ENCODE measurements around the gene PDCD2. TPM values are rescaled to one million over a fixed set of nuclear protein-coding genes. Genes with fewer than 3 reads are reported as not detected.
A peak's percentile ranks its signal among the peaks of the same experiment; 100 is the strongest.
"Not testable (repeated sequence)": the region's sequence is repeated elsewhere in the genome, so short reads cannot be mapped to it uniquely, and the experiment has no call there.

The PDCD2 gene, protein sequence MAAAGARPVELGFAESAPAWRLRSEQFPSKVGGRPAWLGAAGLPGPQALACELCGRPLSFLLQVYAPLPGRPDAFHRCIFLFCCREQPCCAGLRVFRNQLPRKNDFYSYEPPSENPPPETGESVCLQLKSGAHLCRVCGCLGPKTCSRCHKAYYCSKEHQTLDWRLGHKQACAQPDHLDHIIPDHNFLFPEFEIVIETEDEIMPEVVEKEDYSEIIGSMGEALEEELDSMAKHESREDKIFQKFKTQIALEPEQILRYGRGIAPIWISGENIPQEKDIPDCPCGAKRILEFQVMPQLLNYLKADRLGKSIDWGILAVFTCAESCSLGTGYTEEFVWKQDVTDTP
- total RNA-seq (39.6 and 62.4 TPM in 2 replicates), polyA plus RNA-seq (55.6 and 56.6 TPM in 2 replicates), polyA minus RNA-seq (ENCODE audit: low replicate concordance) (19.9 and 29.3 TPM in 2 replicates)
- 53.5 and 58.3 TPM in 2 replicates for polyA plus RNA-seq (2012)

DNA sequence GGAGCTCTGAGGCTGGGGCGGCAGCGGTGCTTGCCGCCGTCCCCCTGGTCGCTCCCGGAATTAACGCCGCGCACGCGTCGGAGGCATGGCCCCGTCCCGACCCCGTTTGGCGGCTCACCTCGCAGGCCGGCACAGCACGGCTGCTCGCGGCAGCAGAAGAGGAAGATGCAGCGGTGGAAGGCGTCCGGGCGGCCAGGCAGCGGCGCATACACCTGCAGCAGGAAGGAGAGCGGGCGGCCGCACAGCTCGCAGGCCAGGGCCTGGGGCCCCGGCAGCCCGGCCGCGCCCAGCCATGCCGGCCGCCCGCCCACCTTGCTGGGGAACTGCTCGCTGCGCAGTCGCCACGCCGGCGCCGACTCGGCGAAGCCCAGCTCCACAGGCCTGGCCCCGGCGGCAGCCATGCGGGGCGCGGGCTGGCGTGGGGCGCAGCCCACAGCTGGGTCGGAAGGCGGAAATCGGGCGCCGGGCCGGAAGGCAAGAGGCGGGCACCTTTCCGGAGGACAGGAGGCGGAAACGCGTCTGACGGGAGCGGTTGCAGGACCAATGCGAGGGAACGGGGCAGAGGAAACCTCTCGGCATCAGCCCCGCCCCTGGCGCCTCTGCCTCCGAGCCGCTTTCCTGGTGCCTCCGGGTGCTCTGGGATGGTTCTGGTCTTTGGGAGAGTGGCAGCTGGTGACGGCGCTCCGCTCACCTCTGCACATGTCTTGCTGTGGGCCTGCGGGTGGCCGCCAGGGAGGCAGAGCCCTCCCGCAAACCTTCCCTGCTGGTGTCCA, at the start of gene PDCD2:
TSS of gene PDCD2 (minus strand) at position 457 of the 773 bp plus-strand sequence. CDS start at position 401, 56 bp downstream.
- peak within 1 kb of the TSS; percentile 99 for H2AFZ ChIP-seq (ENCODE audit: low read length)
- H3K4me2 ChIP-seq (ENCODE audit: extremely low read depth, insufficient read depth, low read length): peak within 1 kb of the TSS; percentile 86
- no peaks in the 10 kb centered on the region for H3K27me3 ChIP-seq (ENCODE audit: control insufficient read depth, insufficient read depth, low read length)
- no peaks in the 10 kb centered on the region for H4K20me1 ChIP-seq (ENCODE audit: control insufficient read depth, extremely low read depth, insufficient read depth, low read length)
- H3K4me1 ChIP-seq (ENCODE audit: control insufficient read depth, extremely low read depth, insufficient read depth, low read length): no peaks in the 10 kb centered on the region
- peak within 1 kb of the TSS; percentile 81 for H3K9ac ChIP-seq (ENCODE audit: insufficient read depth, low read length)
- peak within 1 kb of the TSS; percentile 90 to 100 (median 94) for H3K4me3 ChIP-seq (replicated peaks in 1 of 4; ENCODE audit: control extremely low read depth in 1 of 4, insufficient read depth in 1 of 4, low read depth in 3 of 4, low read length in 4 of 4)
- no peak for TF ChIP-seq EZH2 (IDR thresholded peaks at IDR 0.05; ENCODE audit: low read length, missing control alignments)
- TF ChIP-seq CTCF (conservative IDR thresholded peaks at IDR 0.05 in 1 of 2, IDR thresholded peaks at IDR 0.05 in 1 of 2; ENCODE audit: low read depth in 1 of 2, low read length in 2 of 2): no peak
- peaks cover 18% of the 10 kb centered on the region for H3K79me2 ChIP-seq (ENCODE audit: control insufficient read depth, insufficient read depth, low read length)
- H3K9me3 ChIP-seq (ENCODE audit: control insufficient read depth, insufficient read depth, low read depth, low read length): no peaks in the 10 kb centered on the region
- DNase-seq (ENCODE audit: low read depth in 2 of 2): peak; percentile 86 to 91
- peak within 1 kb of the TSS; percentile 70 for H3K27ac ChIP-seq (ENCODE audit: insufficient read depth, low read length)
- peaks cover 2% of the 10 kb centered on the region for H3K36me3 ChIP-seq (ENCODE audit: control insufficient read depth, insufficient read depth, low read length)

GRCh38 chr6:170616020-170616554, 31.6 kb upstream of the PDCD2 start:
- DNase-seq (ENCODE audit: low read depth in 2 of 2); H3K36me3 ChIP-seq (ENCODE audit: control insufficient read depth, insufficient read depth, low read length); H3K4me1 ChIP-seq (ENCODE audit: control insufficient read depth, extremely low read depth, insufficient read depth, low read length); H3K9me3 ChIP-seq (ENCODE audit: control insufficient read depth, insufficient read depth, low read depth, low read length); H3K4me2 ChIP-seq (ENCODE audit: extremely low read depth, insufficient read depth, low read length); H3K4me3 ChIP-seq (replicated peaks in 1 of 4; ENCODE audit: control extremely low read depth in 1 of 4, insufficient read depth in 1 of 4, low read depth in 3 of 4, low read length in 4 of 4); H3K27ac ChIP-seq (ENCODE audit: insufficient read depth, low read length); H3K27me3 ChIP-seq (ENCODE audit: control insufficient read depth, insufficient read depth, low read length); H3K9ac ChIP-seq (ENCODE audit: insufficient read depth, low read length); H2AFZ ChIP-seq (ENCODE audit: low read length); H3K79me2 ChIP-seq (ENCODE audit: control insufficient read depth, insufficient read depth, low read length); H4K20me1 ChIP-seq (ENCODE audit: control insufficient read depth, extremely low read depth, insufficient read depth, low read length): not testable (repeated sequence)

GRCh38 chr6:170612256-170612804, 27.9 kb upstream of the PDCD2 start:
- H3K9me3 ChIP-seq (ENCODE audit: control insufficient read depth, insufficient read depth, low read depth, low read length); H3K4me1 ChIP-seq (ENCODE audit: control insufficient read depth, extremely low read depth, insufficient read depth, low read length); H3K4me2 ChIP-seq (ENCODE audit: extremely low read depth, insufficient read depth, low read length); H2AFZ ChIP-seq (ENCODE audit: low read length); H3K9ac ChIP-seq (ENCODE audit: insufficient read depth, low read length); H3K4me3 ChIP-seq (replicated peaks in 1 of 4; ENCODE audit: control extremely low read depth in 1 of 4, insufficient read depth in 1 of 4, low read depth in 3 of 4, low read length in 4 of 4); DNase-seq (ENCODE audit: low read depth in 2 of 2); H3K27me3 ChIP-seq (ENCODE audit: control insufficient read depth, insufficient read depth, low read length); H3K79me2 ChIP-seq (ENCODE audit: control insufficient read depth, insufficient read depth, low read length); H4K20me1 ChIP-seq (ENCODE audit: control insufficient read depth, extremely low read depth, insufficient read depth, low read length); H3K27ac ChIP-seq (ENCODE audit: insufficient read depth, low read length); H3K36me3 ChIP-seq (ENCODE audit: control insufficient read depth, insufficient read depth, low read length): not testable (repeated sequence)

- not testable (repeated sequence) for H3K27ac ChIP-seq (ENCODE audit: insufficient read depth, low read length); H2AFZ ChIP-seq (ENCODE audit: low read length); H4K20me1 ChIP-seq (ENCODE audit: control insufficient read depth, extremely low read depth, insufficient read depth, low read length); H3K9me3 ChIP-seq (ENCODE audit: control insufficient read depth, insufficient read depth, low read depth, low read length); H3K4me3 ChIP-seq (replicated peaks in 1 of 4; ENCODE audit: control extremely low read depth in 1 of 4, insufficient read depth in 1 of 4, low read depth in 3 of 4, low read length in 4 of 4); H3K79me2 ChIP-seq (ENCODE audit: control insufficient read depth, insufficient read depth, low read length); H3K27me3 ChIP-seq (ENCODE audit: control insufficient read depth, insufficient read depth, low read length); H3K4me2 ChIP-seq (ENCODE audit: extremely low read depth, insufficient read depth, low read length); H3K36me3 ChIP-seq (ENCODE audit: control insufficient read depth, insufficient read depth, low read length); DNase-seq (ENCODE audit: low read depth in 2 of 2); H3K4me1 ChIP-seq (ENCODE audit: control insufficient read depth, extremely low read depth, insufficient read depth, low read length); H3K9ac ChIP-seq (ENCODE audit: insufficient read depth, low read length)
These were observed 24.8 kb upstream of the PDCD2 start for GRCh38 chr6:170609225-170609624.

All from fibroblast of lung (primary cell).